Parathyroid adenoma (tissue), 2 donors: Measurements from ENCODE around the gene ADI1.
"Not testable (repeated sequence)": the region's sequence is repeated elsewhere in the genome, so short reads cannot be mapped to it uniquely, and the experiment has no call there.

Experiments
- H2AFZ ChIP-seq: fragments of 300-600 bp; sonication (generic); one replicate; pipeline ENCODE4 v1.7.0; 2017; ENCODE audit warnings: antibody characterized with exemption, mild to moderate bottlenecking
- H3K27ac ChIP-seq: fragments of 300-600 bp; sonication (generic); one replicate; pipeline ENCODE4 v1.7.0; 2017
- H3K27me3 ChIP-seq: fragments of 300-600 bp; sonication (generic); one replicate; pipeline ENCODE4 v1.7.0; 2017; ENCODE audit warnings: low read length; ENCODE audit not compliant: control insufficient read depth, insufficient read depth
- H3K36me3 ChIP-seq: fragments of 300-600 bp; sonication (generic); one replicate; pipeline ENCODE4 v1.7.0; 2017; ENCODE audit warnings: low read length; ENCODE audit not compliant: control insufficient read depth, insufficient read depth
- H3K4me1 ChIP-seq: fragments of 300-600 bp; sonication (generic); one replicate; pipeline ENCODE4 v1.7.0; 2017; ENCODE audit warnings: control low read depth
- H3K4me2 ChIP-seq: fragments of 300-600 bp; sonication (generic); one replicate; pipeline ENCODE4 v1.7.0; 2017; ENCODE audit warnings: low read length
- H3K4me3 ChIP-seq: fragments of 300-600 bp; sonication (generic); one replicate; pipeline ENCODE4 v1.7.0; 2017; ENCODE audit warnings: low read depth, low read length
- H3K79me2 ChIP-seq: fragments of 300-600 bp; sonication (generic); one replicate; pipeline ENCODE4 v1.7.0; 2017; ENCODE audit warnings: control low read depth
- H3K9ac ChIP-seq: fragments of 300-600 bp; sonication (generic); one replicate; pipeline ENCODE4 v1.7.0; 2017; ENCODE audit warnings: mild to moderate bottlenecking
- H3K9me3 ChIP-seq: fragments of 300-600 bp; sonication (generic); one replicate; pipeline ENCODE4 v1.7.0; 2017; ENCODE audit warnings: low read length; ENCODE audit not compliant: control insufficient read depth
- CTCF ChIP-seq: fragments of 300-600 bp; sonication (generic); IDR thresholded peaks from one replicate; pipeline ENCODE4 v1.7.0; 2017; ENCODE audit warnings: antibody characterized with exemption, mild to moderate bottlenecking
- donor health status: primary hyperparathyroidism.

ADI1 gene

GRCh38 chr2:3456125-3456524 lies 63.2 kb downstream of the ADI1 start:
- Histone ChIP-seq H3K4me2 (no peak overlapping the region), H3K9ac (no peak overlapping the region), H3K27me3 (no peaks in the 10 kb centered on the region), H3K4me3 (no peak overlapping the region), H3K79me2 (peaks cover 6% of the 10 kb centered on the region), H3K4me1 (no peaks in the 10 kb centered on the region), H2AFZ (no peak overlapping the region), H3K27ac (no peak overlapping the region), H3K9me3 (no peaks in the 10 kb centered on the region), H3K36me3 (no peaks in the 10 kb centered on the region)
- TF ChIP-seq CTCF = no peak

GRCh38 chr2:3454802-3455201 lies 64.5 kb downstream of the ADI1 start:
- TF ChIP-seq CTCF = no peak
- Histone ChIP-seq H3K79me2 (peaks cover 10% of the 10 kb centered on the region), H3K4me3 (no peak overlapping the region), H3K27me3 (no peaks in the 10 kb centered on the region), H2AFZ (no peak overlapping the region), H3K27ac (no peak overlapping the region), H3K4me1 (no peaks in the 10 kb centered on the region), H3K9ac (no peak overlapping the region), H3K9me3 (no peaks in the 10 kb centered on the region), H3K36me3 (no peaks in the 10 kb centered on the region), H3K4me2 (no peak overlapping the region)

DNA sequence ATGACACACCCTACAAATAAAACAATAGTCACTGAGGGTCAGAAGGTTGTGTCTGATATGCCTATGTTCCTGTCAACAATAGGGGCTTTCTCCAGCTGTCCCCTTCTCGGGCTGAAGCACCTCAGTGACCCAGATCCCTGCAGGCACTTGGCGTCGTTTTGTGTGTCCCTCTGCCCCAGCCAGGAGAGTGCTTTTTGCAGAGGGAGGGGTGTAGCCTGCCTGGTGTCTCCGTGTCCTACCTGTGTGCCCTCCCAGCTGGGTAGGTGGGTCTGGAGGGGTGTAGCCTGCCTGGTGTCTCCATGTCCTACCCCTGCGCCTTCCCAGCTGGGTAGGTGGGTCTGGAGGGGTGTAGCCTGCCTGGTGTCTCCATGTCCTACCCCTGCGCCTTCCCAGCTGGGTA lies 65.3 kb downstream of the ADI1 start:
- not testable (repeated sequence) for H3K27ac ChIP-seq, H3K4me1 ChIP-seq, H3K4me2 ChIP-seq, H3K36me3 ChIP-seq, H3K4me3 ChIP-seq, H2AFZ ChIP-seq, H3K9ac ChIP-seq, H3K9me3 ChIP-seq, H3K27me3 ChIP-seq
- peaks cover 16% of the 10 kb centered on the region for H3K79me2 ChIP-seq

GRCh38 chr2:3453190-3453999 lies 65.9 kb downstream of the ADI1 start:
- Histone ChIP-seq H3K79me2 (peaks cover 17% of the 10 kb centered on the region), H3K27me3 (no peaks in the 10 kb centered on the region), H3K4me2 (no peak overlapping the region), H3K4me3 (no peak overlapping the region), H3K9me3 (no peaks in the 10 kb centered on the region), H3K4me1 (no peaks in the 10 kb centered on the region), H3K36me3 (no peaks in the 10 kb centered on the region), H3K9ac (no peak overlapping the region), H3K27ac (no peak overlapping the region), H2AFZ (no peak overlapping the region)
- TF ChIP-seq CTCF = no peak

DNA sequence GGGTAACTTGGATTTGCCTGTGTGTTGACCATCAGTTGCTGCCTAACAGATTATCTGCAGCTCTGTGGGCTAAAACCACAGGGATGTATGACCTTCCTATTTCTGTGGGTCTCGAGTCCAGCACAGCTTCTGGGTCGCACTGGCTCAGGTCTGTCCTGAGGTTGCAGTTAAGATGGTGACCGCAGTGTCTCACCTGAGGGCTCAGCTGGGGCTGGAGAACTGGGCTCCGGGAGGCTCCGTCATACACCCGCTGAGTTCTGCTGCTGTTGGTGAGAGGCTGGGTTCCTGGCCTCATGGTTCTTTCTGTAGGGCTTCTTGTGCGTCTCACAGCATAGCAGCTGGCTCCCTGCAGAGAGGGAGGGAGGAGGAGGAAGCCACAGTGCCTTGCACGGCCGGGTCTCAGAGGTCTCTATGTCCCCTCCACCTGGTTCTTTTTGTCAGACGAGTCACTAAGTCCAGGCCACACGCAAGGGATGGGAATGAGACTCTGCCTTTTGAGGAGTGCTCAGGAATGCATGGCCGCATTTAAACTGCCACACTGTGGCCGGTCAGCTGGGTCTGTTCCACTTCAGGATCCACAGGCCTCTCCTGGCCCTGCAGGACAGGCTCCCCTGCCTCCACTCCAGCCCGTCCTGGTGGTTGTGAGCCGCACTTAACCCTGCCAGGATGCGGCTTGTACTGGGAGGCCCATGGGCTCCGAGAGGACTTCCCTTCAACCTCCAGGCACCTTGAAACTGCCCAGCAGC lies 67.2 kb downstream of the ADI1 start:
- Histone ChIP-seq H3K36me3 (no peaks in the 10 kb centered on the region), H3K79me2 (peaks cover 21% of the 10 kb centered on the region), H3K4me1 (no peaks in the 10 kb centered on the region), H3K4me2 (no peak overlapping the region), H3K27me3 (no peaks in the 10 kb centered on the region), H3K9ac (no peak overlapping the region), H3K27ac (no peak overlapping the region), H3K9me3 (no peaks in the 10 kb centered on the region), H3K4me3 (no peak overlapping the region), H2AFZ (no peak overlapping the region)
- TF ChIP-seq CTCF = no peak
